HepG2 (cell line): Measurements from ENCODE around the gene MPIG6B. TPM values are rescaled to one million over a fixed set of nuclear protein-coding genes. Genes with fewer than 3 reads are reported as not detected.

Source experiments
- ADNP ChIP-seq: sonication (generic); formaldehyde crosslinking; IDR thresholded peaks from 2 replicates; pipeline ENCODE4 v1.4.0; 2020; ENCODE audit warnings: missing genetic modification reagents
- CREM ChIP-seq, 2 experiments: sonication (generic) in 1 of 2; formaldehyde crosslinking in 1 of 2; IDR thresholded peaks; 2 replicates each; pipeline versions ENCODE4 v1.4.0 to v1.6.1; 2016 to 2020; ENCODE audit warnings: antibody characterized with exemption in 1 of 2, mild to moderate bottlenecking in 1 of 2, missing genetic modification reagents in 1 of 2
- DPF2 ChIP-seq: sonication (generic); formaldehyde crosslinking; IDR thresholded peaks from 2 replicates; pipeline ENCODE4 v1.4.0; 2020; ENCODE audit warnings: mild to moderate bottlenecking, low read depth, missing genetic modification reagents, borderline replicate concordance
- ELF1 ChIP-seq: sonication (generic); formaldehyde crosslinking; IDR thresholded peaks from 2 replicates; pipeline ENCODE4 v1.4.0; 2020; ENCODE audit warnings: missing genetic modification reagents
- GFI1 ChIP-seq: sonication (generic); formaldehyde crosslinking; IDR thresholded peaks from 2 replicates; pipeline ENCODE4 v1.5.0; 2020; ENCODE audit warnings: missing genetic modification reagents, mild to moderate bottlenecking, borderline replicate concordance
- KDM2A ChIP-seq: sonication (generic); formaldehyde crosslinking; IDR thresholded peaks from 2 replicates; pipeline ENCODE4 v1.4.0; 2020; ENCODE audit warnings: low read depth, missing genetic modification reagents, borderline replicate concordance
- NBN ChIP-seq: fragments of 450-650 bp; conservative IDR thresholded peaks from 2 replicates; pipeline ENCODE4 v1.6.1; 2017
- RFX3 ChIP-seq: IDR thresholded peaks from 2 replicates; pipeline ENCODE4 v1.6.1; 2016; ENCODE audit warnings: missing biosample characterization, missing genetic modification reagents
- SIN3A ChIP-seq: IDR thresholded peaks from 2 replicates; pipeline ENCODE4 v1.6.1; 2011; ENCODE audit warnings: low read depth, mild to moderate bottlenecking, control low read depth, low read length, borderline replicate concordance
- SNAI1 ChIP-seq: sonication (generic); formaldehyde crosslinking; IDR thresholded peaks from 2 replicates; pipeline ENCODE4 v1.5.0; 2020; ENCODE audit warnings: mild to moderate bottlenecking, missing genetic modification reagents, borderline replicate concordance
- SP140L ChIP-seq: sonication (generic); formaldehyde crosslinking; IDR thresholded peaks from 2 replicates; pipeline ENCODE4 v1.4.0; 2020; ENCODE audit warnings: missing genetic modification reagents, borderline replicate concordance
- THYN1 ChIP-seq: sonication (generic); formaldehyde crosslinking; IDR thresholded peaks from 2 replicates; pipeline ENCODE4 v1.8.1; 2023; ENCODE audit warnings: low read depth, mild to moderate bottlenecking, moderate library complexity, missing genetic modification reagents, borderline replicate concordance
- ZBTB7A ChIP-seq: sonication (generic); formaldehyde crosslinking; IDR thresholded peaks from 2 replicates; pipeline ENCODE4 v1.8.0; 2022; ENCODE audit warnings: mild to moderate bottlenecking, missing genetic modification reagents
- ZNF101 ChIP-seq: sonication (generic); formaldehyde crosslinking; IDR thresholded peaks from 2 replicates; pipeline ENCODE4 v1.4.0; 2020; ENCODE audit warnings: mild to moderate bottlenecking, low read depth, missing genetic modification reagents, borderline replicate concordance
- ZNF232 ChIP-seq: sonication (generic); formaldehyde crosslinking; IDR thresholded peaks from 2 replicates; pipeline ENCODE4 v1.4.0; 2020; ENCODE audit warnings: missing genetic modification reagents, borderline replicate concordance
- ZNF552 ChIP-seq: sonication (generic); formaldehyde crosslinking; IDR thresholded peaks from 2 replicates; pipeline ENCODE4 v1.9.0; 2022; ENCODE audit warnings: missing genetic modification reagents, mild to moderate bottlenecking, borderline replicate concordance
- ZNF616 ChIP-seq: sonication (generic); formaldehyde crosslinking; IDR thresholded peaks from 2 replicates; pipeline ENCODE4 v1.5.0; 2020; ENCODE audit warnings: low read depth, mild to moderate bottlenecking, missing genetic modification reagents
- ZNF747 ChIP-seq: sonication (generic); formaldehyde crosslinking; IDR thresholded peaks from 2 replicates; pipeline ENCODE4 v1.8.1; 2023; ENCODE audit warnings: missing genetic modification reagents, mild to moderate bottlenecking, borderline replicate concordance
- ZNF781 ChIP-seq: sonication (generic); formaldehyde crosslinking; IDR thresholded peaks from 2 replicates; pipeline ENCODE4 v1.5.1; 2020; ENCODE audit warnings: borderline replicate concordance, mild to moderate bottlenecking, missing genetic modification reagents; ENCODE audit errors: not compliant biosample characterization
- ZNF850 ChIP-seq: sonication (generic); formaldehyde crosslinking; conservative IDR thresholded peaks from 2 replicates; pipeline ENCODE4 v1.9.0; 2021; ENCODE audit warnings: mild to moderate bottlenecking, missing genetic modification reagents
- polyA plus RNA-seq, 8 experiments: library from polyadenylated mRNA; depleted of rRNA in 3 of 8; stranded (reverse) in 7 of 8; unstranded in 1 of 8; fragments of >200 nt; fragmentation: Illumina TruSeq in 4 of 8; extraction: Trizol in 4 of 8; gene quantifications; 2 replicates each; pipeline versions ENCODE4 v1.2.1 to v1.2.3, GENCODE V29; 2011 to 2016; ENCODE audit warnings: low read depth in 4 of 8, missing spikeins in 1 of 8, mixed read lengths in 1 of 8; ENCODE audit not compliant: insufficient read depth in 1 of 8
- total RNA-seq, 5 experiments: library from RNA; depleted of rRNA; stranded (reverse); fragments of >200 nt; fragmentation: Illumina TruSeq; extraction: Trizol; gene quantifications; 2 replicates each; pipeline ENCODE4 v1.2.3, GENCODE V29; 2016; ENCODE audit warnings: low read depth in 1 of 5
- TF ChIP-seq, protein P1 (sequence below): sonication (generic); formaldehyde crosslinking; IDR thresholded peaks from 2 replicates; pipeline ENCODE4 v1.5.1; 2020; ENCODE audit warnings: mild to moderate bottlenecking, missing genetic modification reagents, moderate library complexity
- TF ChIP-seq, protein P2 (sequence below): sonication (generic); formaldehyde crosslinking; IDR thresholded peaks from 2 replicates; pipeline ENCODE4 v1.8.0; 2022; ENCODE audit warnings: mild to moderate bottlenecking, missing genetic modification reagents, moderate library complexity
- TF ChIP-seq, protein P3 (sequence below), 2 experiments: sonication (generic) in 1 of 2; formaldehyde crosslinking in 1 of 2; IDR thresholded peaks; 2 replicates each; pipeline versions ENCODE4 v1.4.0 to v1.6.1; 2018 to 2020; ENCODE audit warnings: missing genetic modification reagents in 2 of 2, borderline replicate concordance in 1 of 2, low read depth in 1 of 2, mild to moderate bottlenecking in 1 of 2, missing biosample characterization in 1 of 2

The MPIG6B gene
- total and polyA plus RNA-seq, 2 of the 13 experiments (the other 11 are each of a cell fraction or from before 2014, with no cell fraction given), result not detected

DNA sequence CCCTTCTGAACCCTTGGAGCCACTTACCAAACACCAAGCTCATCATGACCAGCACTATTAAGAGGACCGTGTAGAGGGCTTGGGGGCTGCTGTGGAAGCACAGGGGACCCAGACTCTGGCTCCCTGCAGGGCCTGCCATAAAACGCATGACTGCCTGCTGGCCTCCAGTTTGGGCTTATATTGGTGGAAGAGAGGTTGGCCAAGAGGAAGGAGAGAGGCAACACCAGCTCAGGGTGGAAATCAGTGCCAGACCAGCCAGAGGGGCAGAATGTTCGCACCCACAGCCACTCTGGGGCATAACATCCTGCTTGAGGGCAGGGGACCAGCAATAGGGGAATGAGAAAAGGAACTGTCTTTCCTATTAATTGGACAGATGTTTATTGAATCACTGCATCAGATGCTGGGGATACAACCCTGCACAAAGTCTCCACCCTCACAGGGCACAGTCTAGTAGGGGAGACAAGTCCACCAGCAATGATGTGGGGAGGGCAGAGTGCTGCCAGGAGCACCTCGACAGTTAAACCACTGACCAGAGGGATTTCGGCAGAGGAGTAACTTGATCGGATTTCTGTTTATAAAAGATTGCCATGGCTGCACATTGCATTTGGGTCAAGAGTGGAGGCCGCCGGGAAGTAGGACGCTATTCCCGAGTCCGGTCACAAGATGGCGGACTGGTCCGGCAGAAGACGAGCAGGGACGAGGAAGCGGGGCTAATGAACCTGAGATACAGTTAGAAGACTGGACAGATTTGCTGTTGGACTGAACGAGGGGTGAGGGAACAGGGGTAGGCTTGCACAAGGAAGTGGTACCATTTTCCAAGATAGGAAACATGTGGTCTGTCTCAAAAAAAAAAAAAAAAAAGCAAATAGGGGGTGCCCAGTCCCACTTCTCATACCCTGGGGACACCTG lies 42.7 kb upstream of the MPIG6B start, which contains the start of gene LY6G5C (continued):
- peak; percentile 74 for TF ChIP-seq ELF1
- TF ChIP-seq SIN3A, result no peak
- no peak for TF ChIP-seq RFX3 (CRISPR knock-in tag)
- TF ChIP-seq, protein P1, sequence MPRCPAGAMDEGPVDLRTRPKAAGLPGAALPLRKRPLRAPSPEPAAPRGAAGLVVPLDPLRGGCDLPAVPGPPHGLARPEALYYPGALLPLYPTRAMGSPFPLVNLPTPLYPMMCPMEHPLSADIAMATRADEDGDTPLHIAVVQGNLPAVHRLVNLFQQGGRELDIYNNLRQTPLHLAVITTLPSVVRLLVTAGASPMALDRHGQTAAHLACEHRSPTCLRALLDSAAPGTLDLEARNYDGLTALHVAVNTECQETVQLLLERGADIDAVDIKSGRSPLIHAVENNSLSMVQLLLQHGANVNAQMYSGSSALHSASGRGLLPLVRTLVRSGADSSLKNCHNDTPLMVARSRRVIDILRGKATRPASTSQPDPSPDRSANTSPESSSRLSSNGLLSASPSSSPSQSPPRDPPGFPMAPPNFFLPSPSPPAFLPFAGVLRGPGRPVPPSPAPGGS (CRISPR knock-in tag), result peak; percentile 70; the same call in 1 of the 2 replicates
- no peak for TF ChIP-seq DPF2 (CRISPR knock-in tag)
- peak; percentile 64 for TF ChIP-seq ZNF781 (CRISPR knock-in tag)
- no peak for TF ChIP-seq ZNF232 (CRISPR knock-in tag)
- no peak for TF ChIP-seq NBN
- TF ChIP-seq ZNF616 (CRISPR knock-in tag), result no peak
- TF ChIP-seq SP140L (CRISPR knock-in tag), result no peak
- TF ChIP-seq ZNF747, result no peak
- TF ChIP-seq CREM (IDR thresholded peaks at IDR 0.05), result no peak
- TF ChIP-seq CREM (CRISPR knock-in tag; IDR thresholded peaks at IDR 0.05), result no peak
- TF ChIP-seq KDM2A (CRISPR knock-in tag), result peak; percentile 82
- no peak for TF ChIP-seq THYN1
- no peak for TF ChIP-seq ADNP (CRISPR knock-in tag)
- TF ChIP-seq, protein P2, sequence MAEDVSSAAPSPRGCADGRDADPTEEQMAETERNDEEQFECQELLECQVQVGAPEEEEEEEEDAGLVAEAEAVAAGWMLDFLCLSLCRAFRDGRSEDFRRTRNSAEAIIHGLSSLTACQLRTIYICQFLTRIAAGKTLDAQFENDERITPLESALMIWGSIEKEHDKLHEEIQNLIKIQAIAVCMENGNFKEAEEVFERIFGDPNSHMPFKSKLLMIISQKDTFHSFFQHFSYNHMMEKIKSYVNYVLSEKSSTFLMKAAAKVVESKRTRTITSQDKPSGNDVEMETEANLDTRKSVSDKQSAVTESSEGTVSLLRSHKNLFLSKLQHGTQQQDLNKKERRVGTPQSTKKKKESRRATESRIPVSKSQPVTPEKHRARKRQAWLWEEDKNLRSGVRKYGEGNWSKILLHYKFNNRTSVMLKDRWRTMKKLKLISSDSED (CRISPR knock-in tag), result no peak
- no peak for TF ChIP-seq ZNF101 (CRISPR knock-in tag)
- no peak for TF ChIP-seq ZNF552 (CRISPR knock-in tag)
- TF ChIP-seq, protein P3, sequence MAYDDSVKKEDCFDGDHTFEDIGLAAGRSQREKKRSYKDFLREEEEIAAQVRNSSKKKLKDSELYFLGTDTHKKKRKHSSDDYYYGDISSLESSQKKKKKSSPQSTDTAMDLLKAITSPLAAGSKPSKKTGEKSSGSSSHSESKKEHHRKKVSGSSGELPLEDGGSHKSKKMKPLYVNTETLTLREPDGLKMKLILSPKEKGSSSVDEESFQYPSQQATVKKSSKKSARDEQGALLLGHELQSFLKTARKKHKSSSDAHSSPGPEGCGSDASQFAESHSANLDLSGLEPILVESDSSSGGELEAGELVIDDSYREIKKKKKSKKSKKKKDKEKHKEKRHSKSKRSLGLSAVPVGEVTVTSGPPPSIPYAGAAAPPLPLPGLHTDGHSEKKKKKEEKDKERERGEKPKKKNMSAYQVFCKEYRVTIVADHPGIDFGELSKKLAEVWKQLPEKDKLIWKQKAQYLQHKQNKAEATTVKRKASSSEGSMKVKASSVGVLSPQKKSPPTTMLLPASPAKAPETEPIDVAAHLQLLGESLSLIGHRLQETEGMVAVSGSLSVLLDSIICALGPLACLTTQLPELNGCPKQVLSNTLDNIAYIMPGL (CRISPR knock-in tag; IDR thresholded peaks at IDR 0.05; ENCODE audit: borderline replicate concordance in 1 of 2, low read depth in 1 of 2), result peak; percentile 62 to 83; a peak in 3 of 4 replicates
- no peak for TF ChIP-seq GFI1 (CRISPR knock-in tag)
- no peak for TF ChIP-seq ZNF850 (CRISPR knock-in tag)
- no peak for TF ChIP-seq ZBTB7A
- TF ChIP-seq SNAI1 (CRISPR knock-in tag), result no peak
